CMK (cell line): ENCODE results near the gene ERVFRD-1.
"Not testable (repeated sequence)": the region's sequence is repeated elsewhere in the genome, so short reads cannot be mapped to it uniquely, and the experiment has no call there.

ENCODE experiments used
- DNase-seq: peaks from one replicate; pipeline ENCODE4 v3.0.0-alpha.2; 2010; ENCODE audit warnings: low read depth

ERVFRD-1 gene

GRCh38 chr6:11091141-11091540, 20.4 kb downstream of the ERVFRD-1 start:
- not testable (repeated sequence) for DNase-seq

- no peak for DNase-seq
Measured at GRCh38 chr6:11089695-11090094, 21.8 kb downstream of the ERVFRD-1 start.

- DNase-seq: not testable (repeated sequence)
Measured at GRCh38 chr6:11087141-11087812, 24.2 kb downstream of the ERVFRD-1 start.

DNA sequence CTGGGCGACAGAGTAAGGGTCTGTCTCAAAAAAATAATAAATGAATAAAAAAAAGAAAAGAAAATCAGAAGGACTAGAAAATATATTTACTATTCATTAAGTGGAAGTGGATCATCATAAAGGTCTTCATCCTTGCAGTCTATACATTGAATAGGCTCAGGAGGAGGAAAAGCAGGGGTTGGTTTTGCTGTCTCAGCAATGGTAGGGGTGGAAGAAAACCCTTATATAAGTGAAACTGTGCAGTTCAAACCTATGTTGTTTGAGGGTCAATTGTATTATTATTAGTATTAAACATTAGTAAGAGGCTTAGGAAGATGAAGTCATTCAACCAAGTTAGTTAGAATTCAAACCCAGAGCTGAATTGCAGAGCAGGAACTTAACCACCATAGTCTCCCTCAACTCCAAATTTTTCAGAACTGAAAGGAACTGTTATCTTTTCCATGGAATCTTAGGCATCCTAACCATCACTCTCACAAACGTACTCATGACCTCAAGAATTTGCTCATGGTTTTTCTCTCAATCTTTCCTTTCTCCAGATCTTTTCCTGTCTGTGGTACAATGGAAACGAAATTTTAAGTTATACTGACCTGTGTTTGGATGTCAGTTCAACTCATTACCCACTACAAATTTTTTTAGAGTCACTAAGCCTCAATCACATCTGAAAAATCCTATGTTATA, 25.6 kb downstream of the ERVFRD-1 start:
- no peak for DNase-seq

- no peak for DNase-seq
Measured at GRCh38 chr6:11083956-11084355, 27.6 kb downstream of the ERVFRD-1 start.

DNA sequence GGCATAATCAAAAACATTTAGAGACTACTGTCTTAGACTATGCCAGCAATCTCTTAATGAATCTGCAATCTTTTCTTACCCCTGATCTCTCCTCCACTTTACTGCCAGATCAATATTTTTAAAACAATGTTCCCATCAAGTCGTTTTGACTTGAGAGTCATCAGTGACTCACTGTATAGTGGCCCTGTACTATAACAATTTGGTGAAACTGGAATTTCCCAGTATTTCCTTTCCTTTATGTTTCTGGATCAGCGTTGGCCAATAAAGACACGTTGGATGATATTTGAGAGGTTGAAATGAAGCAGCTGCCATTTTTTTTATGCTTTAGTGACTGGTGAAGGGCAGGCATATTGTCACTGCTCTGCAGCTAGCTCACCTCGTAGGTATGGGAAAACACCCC, 28.0 kb downstream of the ERVFRD-1 start:
- DNase-seq: no peak

- no peak for DNase-seq
Measured at GRCh38 chr6:11080296-11080695, 31.2 kb downstream of the ERVFRD-1 start.

DNA sequence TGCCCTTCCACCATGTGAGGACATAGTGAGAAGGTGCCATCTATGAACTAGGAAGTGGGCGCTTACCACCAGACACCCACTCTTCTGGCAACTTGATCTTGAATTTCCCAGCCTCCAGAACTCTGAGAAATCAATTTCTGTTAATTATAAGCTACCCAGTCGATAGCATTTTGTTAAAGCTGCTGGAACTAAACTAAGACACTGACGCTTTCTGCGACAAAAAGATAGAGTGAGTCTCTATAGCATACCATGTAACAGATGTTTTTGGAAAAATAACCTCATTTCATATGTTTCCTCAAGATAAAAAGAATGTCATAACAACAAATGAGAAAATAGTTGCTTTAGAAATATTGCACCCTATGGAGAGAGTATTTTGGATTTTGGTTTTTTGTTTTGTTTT, 33.3 kb downstream of the ERVFRD-1 start:
- DNase-seq: no peak

DNA sequence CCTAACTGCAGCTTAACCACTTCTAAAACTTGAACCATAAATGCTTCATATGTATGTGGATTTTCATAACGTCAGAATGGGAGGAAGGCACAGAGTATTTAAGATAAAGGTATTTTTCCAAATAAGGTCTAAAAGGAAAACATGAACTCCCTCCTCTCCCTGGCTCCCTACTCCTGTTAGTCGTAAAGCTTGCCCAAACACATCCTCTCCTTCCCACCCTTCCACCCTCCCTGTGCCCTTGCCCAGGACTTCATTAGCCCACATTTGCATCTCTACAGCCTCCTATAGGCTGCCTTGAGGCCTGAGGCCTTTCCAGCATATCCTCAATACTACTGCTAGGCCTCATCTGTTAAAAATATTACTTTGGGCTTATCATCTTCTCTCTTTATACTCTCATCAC, 35.0 kb downstream of the ERVFRD-1 start:
- no peak for DNase-seq

GRCh38 chr6:11072101-11072500, 39.4 kb downstream of the ERVFRD-1 start:
- DNase-seq: no peak

GRCh38 chr6:11069760-11070159, 41.8 kb downstream of the ERVFRD-1 start:
- DNase-seq: no peak

DNA sequence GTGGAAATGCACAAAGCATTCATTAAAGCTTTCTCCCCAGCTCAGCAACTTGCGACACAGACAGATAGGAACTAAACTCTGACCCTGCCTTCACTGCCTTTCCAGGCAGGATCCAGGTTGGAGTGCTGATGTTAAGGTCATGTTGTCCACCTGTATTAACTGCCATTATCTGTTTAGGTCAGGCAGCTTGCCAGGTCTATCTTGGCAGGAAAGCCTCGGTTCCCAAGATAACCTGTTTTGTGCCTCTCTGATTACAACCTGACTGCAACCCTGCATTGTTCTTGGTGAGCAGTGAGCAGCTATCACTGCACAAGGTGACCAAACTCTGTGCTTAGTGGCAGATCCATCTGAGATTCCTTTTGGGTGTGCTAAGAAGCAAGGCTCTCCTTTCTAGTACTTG, 44.2 kb downstream of the ERVFRD-1 start:
- DNase-seq: no peak

DNA sequence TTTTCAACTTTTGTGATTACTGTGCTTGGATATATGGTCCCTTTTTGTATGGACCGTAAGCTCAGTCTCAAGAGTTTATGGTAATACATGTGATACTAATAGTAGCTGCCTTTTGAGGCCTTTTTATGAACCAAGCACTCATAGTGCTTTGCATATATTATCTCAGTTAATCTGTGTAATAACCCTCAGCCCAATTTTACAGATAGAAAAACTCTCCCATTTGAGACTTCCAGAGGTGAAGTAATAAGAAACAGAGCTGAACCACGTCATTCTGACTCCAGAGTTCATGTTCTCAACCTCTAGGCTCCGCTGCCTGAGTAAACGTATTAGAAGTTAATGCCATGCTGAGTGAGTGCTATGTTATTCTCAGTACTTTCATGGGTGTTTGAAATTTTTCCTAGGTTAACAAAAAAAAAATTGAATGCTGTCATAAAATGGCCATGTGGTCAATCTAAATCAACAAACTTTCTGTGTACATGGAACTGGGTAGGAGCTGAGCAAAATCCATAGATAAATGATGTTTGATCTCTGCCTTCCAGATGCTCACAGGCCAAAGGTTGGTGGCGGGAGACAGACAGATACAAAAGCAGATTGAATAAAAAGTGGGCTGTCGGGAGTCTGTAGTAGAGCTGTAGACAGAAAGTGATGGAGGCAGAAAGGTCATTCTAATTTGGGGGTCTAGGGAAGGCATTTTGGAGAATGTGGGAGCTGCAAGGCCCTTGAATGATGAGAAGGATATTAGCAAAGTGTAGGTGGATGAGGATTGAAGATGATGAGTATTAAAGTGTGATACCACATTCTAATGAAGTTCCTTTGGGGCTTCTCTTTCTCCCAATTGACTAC, 44.8 kb downstream of the ERVFRD-1 start:
- no peak for DNase-seq

DNA sequence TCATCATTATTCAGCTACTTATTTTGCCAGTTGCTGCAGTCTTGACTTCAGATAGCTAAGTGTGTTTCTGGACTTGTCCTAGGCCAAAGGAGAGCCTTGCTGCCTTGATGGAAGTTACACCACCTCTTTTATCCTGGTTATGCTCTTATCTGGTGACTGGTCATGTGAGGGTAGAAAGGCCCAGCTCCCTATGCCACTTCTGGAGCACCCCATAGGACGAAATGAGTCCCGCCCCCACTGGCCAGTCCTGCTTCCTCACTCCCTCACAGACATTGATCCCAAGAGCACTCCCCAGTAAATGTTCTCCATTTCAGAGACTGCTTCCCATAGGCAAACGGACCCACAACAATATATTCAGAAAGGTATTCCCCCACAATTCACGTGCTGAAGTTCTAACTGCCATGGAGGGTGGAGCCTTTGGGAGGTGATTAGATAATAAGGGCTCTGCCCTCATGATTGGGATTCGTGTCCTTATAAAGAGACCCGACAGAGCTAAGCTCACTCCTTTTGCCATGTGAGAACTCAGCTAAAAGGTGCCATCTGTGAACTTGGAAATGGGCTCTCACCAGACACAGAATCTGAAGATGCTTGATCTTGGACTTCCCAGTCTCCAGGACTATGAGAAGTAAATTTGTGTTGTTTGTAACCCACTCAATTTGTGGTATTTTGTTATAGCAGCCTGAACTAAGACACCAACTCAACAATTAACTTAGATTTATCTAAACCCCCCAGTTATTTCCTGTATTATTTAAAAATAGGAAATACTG, 45.9 kb downstream of the ERVFRD-1 start:
- DNase-seq: no peak

DNA sequence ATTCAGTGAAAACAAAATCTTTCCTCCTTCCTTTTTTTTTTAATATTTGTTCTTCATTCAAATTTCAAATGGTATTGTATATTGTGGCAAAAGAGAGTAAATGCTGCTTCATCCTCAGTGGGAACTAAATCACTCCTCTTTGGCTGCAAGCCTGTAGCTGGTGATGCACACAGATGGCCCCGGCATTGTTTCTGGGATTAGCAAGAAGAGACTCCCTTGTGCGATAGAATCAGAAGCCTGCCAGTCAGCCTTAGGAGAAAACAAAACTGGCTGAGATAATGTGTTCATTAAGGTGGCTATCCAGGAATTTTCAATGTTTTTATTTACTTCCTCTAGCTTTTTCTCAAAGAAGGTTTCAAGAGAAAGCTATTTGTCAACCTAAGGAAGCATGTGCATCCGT, 46.7 kb downstream of the ERVFRD-1 start:
- DNase-seq: no peak

DNA sequence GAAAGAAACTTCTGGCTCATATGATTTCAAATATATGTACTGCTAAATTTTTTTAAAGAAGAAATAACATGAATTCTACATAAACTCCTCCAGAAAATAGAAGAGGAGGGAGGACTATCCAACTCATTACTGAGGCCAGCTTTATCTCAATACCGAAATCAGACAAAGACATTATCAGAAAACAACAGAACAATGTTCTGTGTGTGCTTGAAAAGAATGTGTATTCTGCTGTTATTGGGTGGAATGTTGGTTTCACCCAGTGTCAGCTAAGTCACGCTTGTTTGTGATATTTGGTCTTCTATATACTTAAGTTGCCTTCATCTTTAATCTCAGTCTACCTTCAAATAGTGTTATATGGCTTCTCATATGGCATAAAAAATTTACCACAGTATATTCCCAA, 48.8 kb downstream of the ERVFRD-1 start:
- no peak for DNase-seq

DNA sequence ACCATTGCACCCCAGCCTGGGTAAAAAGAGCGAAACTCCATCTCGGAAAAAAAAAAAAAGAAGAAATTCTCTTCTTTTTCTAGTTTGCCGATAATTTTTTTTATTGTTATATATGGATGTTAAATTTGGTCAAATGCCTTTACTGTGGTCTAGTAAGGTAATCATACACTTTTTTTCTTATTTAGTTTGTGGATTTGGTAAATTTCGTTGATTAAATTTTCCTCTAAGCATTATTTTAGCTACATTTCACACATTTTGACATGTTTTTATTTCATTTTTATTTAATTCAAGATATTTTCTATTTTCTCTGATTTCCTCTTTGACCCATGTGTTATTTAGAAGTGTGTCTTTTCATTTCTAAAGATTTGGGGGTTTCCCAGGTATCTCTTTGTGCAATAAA, 49.4 kb downstream of the ERVFRD-1 start:
- DNase-seq: no peak

- DNase-seq: no peak
Measured at GRCh38 chr6:11058406-11058805, 53.1 kb downstream of the ERVFRD-1 start.

DNA sequence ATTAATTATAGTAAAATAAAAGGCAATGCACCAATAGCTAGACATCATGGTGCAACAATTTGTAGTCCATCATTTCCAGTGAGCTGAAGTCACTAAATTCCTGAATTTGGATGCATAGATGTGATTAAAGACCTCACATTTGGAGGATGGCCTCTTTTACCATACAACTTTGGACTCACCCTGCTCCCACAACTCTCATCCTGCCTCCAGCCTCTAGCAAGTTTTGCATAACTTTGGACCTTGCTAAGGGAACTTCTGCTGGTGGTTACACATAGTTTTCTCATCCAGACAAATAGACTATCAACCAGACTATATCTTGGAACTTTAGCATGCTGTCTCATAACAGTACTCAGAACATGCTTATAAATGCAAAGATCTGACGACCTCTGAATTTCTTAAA, 54.7 kb downstream of the ERVFRD-1 start:
- no peak for DNase-seq

DNA sequence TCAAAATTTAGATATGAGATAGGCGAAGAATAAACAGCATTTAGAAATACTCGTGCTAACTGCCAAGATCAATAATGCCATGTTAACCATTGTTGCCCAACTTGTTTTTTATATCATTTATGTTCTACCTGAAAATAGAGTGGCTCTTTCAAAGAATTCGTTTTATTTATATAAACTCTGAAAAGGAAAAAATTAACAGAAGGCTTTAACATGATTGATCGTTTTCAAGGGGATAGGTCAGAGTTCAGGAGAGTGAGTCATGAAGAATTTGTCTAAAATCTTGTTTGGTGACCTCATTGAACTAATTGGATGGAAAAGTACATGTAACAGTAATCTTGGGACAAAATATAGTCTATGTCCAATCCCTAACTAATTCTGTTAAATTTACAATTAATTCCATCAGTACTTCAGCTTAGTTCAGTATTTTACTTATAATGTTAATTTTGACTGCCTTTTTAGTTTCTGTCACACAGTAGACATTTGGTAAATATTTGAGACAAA, 56.3 kb downstream of the ERVFRD-1 start:
- no peak for DNase-seq

- DNase-seq: no peak
Measured at GRCh38 chr6:11054722-11055121, 56.8 kb downstream of the ERVFRD-1 start.

DNA sequence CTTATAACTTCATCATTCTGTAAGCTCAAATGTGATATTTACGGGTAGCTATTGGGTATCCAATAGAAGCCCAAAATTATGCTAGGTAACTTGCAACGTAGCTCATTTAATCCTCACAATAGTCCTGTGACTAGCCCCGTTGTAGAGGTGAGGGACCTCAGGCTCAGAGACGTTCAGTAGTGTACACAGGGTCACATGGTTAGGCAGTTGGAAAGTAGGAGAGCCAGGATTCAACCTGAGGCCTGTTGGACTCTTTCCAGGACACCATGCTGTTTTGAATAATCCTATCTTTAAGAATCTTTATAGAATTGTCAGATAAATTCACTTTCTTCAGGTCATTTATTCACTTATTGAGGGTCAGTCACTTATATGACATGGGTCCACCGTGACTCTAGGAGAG, 58.2 kb downstream of the ERVFRD-1 start:
- no peak for DNase-seq
